Lower leg skin (tissue), 4 donors: Measurements from ENCODE around the gene SLC51B. TPM values are rescaled to one million over a fixed set of nuclear protein-coding genes. Genes with fewer than 3 reads are reported as not detected.
"Not testable (repeated sequence)": the region's sequence is repeated elsewhere in the genome, so short reads cannot be mapped to it uniquely, and the experiment has no call there.

Source experiments
- DNase-seq, 2 donors: peaks; one replicate each; pipeline ENCODE4 v3.0.0-alpha.2; 2019; ENCODE audit warnings: low spot score in 2 of 2
- H3K4me3 ChIP-seq: fragments of 200-600 bp; sonication (generic); 2 replicates; pipeline ENCODE4 v1.5.1; 2017; ENCODE audit warnings: mild to moderate bottlenecking, low read depth; ENCODE audit not compliant: poor library complexity, severe bottlenecking
- CTCF ChIP-seq, 3 donors: fragments of 450-650 bp; IDR thresholded peaks; one replicate each; pipeline ENCODE4 v1.5.1; 2016; ENCODE audit warnings: antibody characterized with exemption in 3 of 3, mild to moderate bottlenecking in 3 of 3, moderate library complexity in 2 of 3
- POLR2A ChIP-seq, 2 donors: fragments of 450-650 bp; IDR thresholded peaks; one replicate each; pipeline ENCODE4 v1.6.1; 2016 to 2017; ENCODE audit warnings: antibody characterized with exemption in 2 of 2, mild to moderate bottlenecking in 1 of 2, moderate library complexity in 1 of 2
- WGBS, 2 donors: methylation state at CpG; one replicate each; pipeline ENCODE4 v1.1.5; 2018; 5-methylcytosine and 5-hydroxymethylcytosine counted together
- intact Hi-C: fragments of 100-400 bp; cut with DNase I; formaldehyde crosslinking; loops from one replicate; pipeline ENCODE4 v1.15.0; 2023; ENCODE audit warnings: low total_unique reads
- total RNA-seq, 4 donors: library from RNA; depleted of rRNA; stranded (reverse); fragments of >200 nt; gene quantifications; one replicate each; pipeline ENCODE4 v1.1.0, GENCODE V29; 2016

SLC51B gene
- total RNA-seq, 4 donors from 2014 or later: 0.65 TPM; not detected in 3

GRCh38 chr15:65069179-65069578, 24.0 kb downstream of the SLC51B start:
- no peak for DNase-seq
- no peak overlapping the region for H3K4me3 ChIP-seq
- intact Hi-C loops: no loop called here
- WGBS, 2 donors: 50 to 100% methylated on average over 1 of the region's 1 CpG
- no peak for TF ChIP-seq POLR2A (IDR thresholded peaks at IDR 0.05)
- no peak for TF ChIP-seq CTCF (IDR thresholded peaks at IDR 0.05)

GRCh38 chr15:65069779-65070546, 24.8 kb downstream of the SLC51B start:
- TF ChIP-seq CTCF (IDR thresholded peaks at IDR 0.05): no peak
- TF ChIP-seq POLR2A (IDR thresholded peaks at IDR 0.05): no peak
- H3K4me3 ChIP-seq: no peak overlapping the region
- 80% methylated on average over 5 of the region's 5 CpGs for WGBS, 2 donors
- intact Hi-C loops: no loop called here
- DNase-seq: no peak

GRCh38 chr15:65071381-65071811, 26.2 kb downstream of the SLC51B start:
- H3K4me3 ChIP-seq: no peak overlapping the region
- WGBS, 2 donors: 58 to 61% methylated on average over 5 of the region's 5 CpGs
- TF ChIP-seq CTCF (IDR thresholded peaks at IDR 0.05) (no peak), POLR2A (IDR thresholded peaks at IDR 0.05) (no peak)
- intact Hi-C loops: no loop called here
- no peak for DNase-seq

- H3K4me3 ChIP-seq: no peak overlapping the region
- no peak for TF ChIP-seq POLR2A (IDR thresholded peaks at IDR 0.05)
- TF ChIP-seq CTCF (IDR thresholded peaks at IDR 0.05): no peak
- DNase-seq: no peak
- WGBS, 2 donors: 50 to 75% methylated on average over 1 of the region's 1 CpG
- intact Hi-C loops: no loop called here
Observed at GRCh38 chr15:65072027-65072426, 26.8 kb downstream of the SLC51B start.

- no peak for DNase-seq
- intact Hi-C loops: no loop called here
- WGBS, 2 donors: 84 to 91% methylated on average over 3 of the region's 3 CpGs
- H3K4me3 ChIP-seq: no peak overlapping the region
- no peak for TF ChIP-seq POLR2A (IDR thresholded peaks at IDR 0.05)
- TF ChIP-seq CTCF (IDR thresholded peaks at IDR 0.05): no peak
Observed at GRCh38 chr15:65072617-65073016, 27.4 kb downstream of the SLC51B start.

- H3K4me3 ChIP-seq, intact Hi-C loops, DNase-seq: not testable (repeated sequence)
- WGBS, 2 donors: 80% methylated on average over 4 of the region's 22 CpGs; no CpG with 5 or more reads in 1 of the 2 donors
Observed at GRCh38 chr15:65074946-65075345, 29.8 kb downstream of the SLC51B start.

- DNase-seq, intact Hi-C loops, H3K4me3 ChIP-seq: not testable (repeated sequence)
- WGBS, 2 donors: 78 to 82% methylated on average over 12 of the region's 12 CpGs
Observed at GRCh38 chr15:65075607-65076395, 30.6 kb downstream of the SLC51B start.
